Cardiac muscle cell (in vitro differentiated cells and primary cell): ENCODE measurements around the gene ALKAL2. TPM values are rescaled to one million over a fixed set of nuclear protein-coding genes. Genes with fewer than 3 reads are reported as not detected.

ENCODE experiments used
- DNase-seq, 2 donors: peaks; one replicate each; pipeline versions ENCODE4 v3.0.0 to v3.0.0-alpha.2; 2010 to 2017; ENCODE audit warnings: low read depth in 1 of 2, low spot score in 1 of 2
- H3K27ac ChIP-seq: fragments of 200-600 bp; sonication (generic); 2 replicates; pipeline ENCODE4 v1.5.1; 2016
- H3K27me3 ChIP-seq: fragments of 200-600 bp; sonication (generic); 2 replicates; pipeline ENCODE4 v1.6.0; 2016; ENCODE audit warnings: control low read depth
- H3K36me3 ChIP-seq: fragments of 200-600 bp; sonication (generic); 2 replicates; pipeline ENCODE4 v1.5.1; 2016; ENCODE audit warnings: control low read depth
- H3K4me1 ChIP-seq: fragments of 200-600 bp; sonication (generic); 2 replicates; pipeline ENCODE4 v1.8.1; 2017; ENCODE audit warnings: low read depth, mild to moderate bottlenecking, mixed run types
- H3K4me3 ChIP-seq: fragments of 200-600 bp; sonication (generic); 2 replicates; pipeline ENCODE4 v1.5.1; 2016; ENCODE audit warnings: mild to moderate bottlenecking
- H3K9me3 ChIP-seq: fragments of 200-600 bp; sonication (generic); 2 replicates; pipeline ENCODE4 v1.5.1; 2017; ENCODE audit warnings: low read depth, mild to moderate bottlenecking, control low read depth
- polyA plus RNA-seq: library from polyadenylated mRNA; unstranded; fragments of >200 nt; fragmentation: Nextera tagmentation; extraction: Ambion mirVana; gene quantifications from 2 replicates; pipeline ENCODE4 v1.2.1, GENCODE V29; 2016
- total RNA-seq: library from RNA; depleted of rRNA; stranded (reverse); fragments of >200 nt; gene quantifications from 2 replicates; pipeline ENCODE4 v1.2.3, GENCODE V29; 2016
- TF ChIP-seq, protein P1 (sequence below): IDR thresholded peaks from 2 replicates; pipeline ENCODE4 v1.5.1; 2012; ENCODE audit warnings: low read depth, mild to moderate bottlenecking, low read length

The ALKAL2 gene
- total and polyA plus RNA-seq, 2 experiments from 2014 or later = 0.95 to 1.6 TPM

- Histone ChIP-seq H3K27ac (no peak overlapping the region), H3K27me3 (peaks cover 13% of the 10 kb centered on the region), H3K36me3 (no peaks in the 10 kb centered on the region), H3K9me3 (no peaks in the 10 kb centered on the region), H3K4me1 (peaks cover 4% of the 10 kb centered on the region), H3K4me3 (no peak overlapping the region)
- no peak for DNase-seq
- TF ChIP-seq, protein P1, sequence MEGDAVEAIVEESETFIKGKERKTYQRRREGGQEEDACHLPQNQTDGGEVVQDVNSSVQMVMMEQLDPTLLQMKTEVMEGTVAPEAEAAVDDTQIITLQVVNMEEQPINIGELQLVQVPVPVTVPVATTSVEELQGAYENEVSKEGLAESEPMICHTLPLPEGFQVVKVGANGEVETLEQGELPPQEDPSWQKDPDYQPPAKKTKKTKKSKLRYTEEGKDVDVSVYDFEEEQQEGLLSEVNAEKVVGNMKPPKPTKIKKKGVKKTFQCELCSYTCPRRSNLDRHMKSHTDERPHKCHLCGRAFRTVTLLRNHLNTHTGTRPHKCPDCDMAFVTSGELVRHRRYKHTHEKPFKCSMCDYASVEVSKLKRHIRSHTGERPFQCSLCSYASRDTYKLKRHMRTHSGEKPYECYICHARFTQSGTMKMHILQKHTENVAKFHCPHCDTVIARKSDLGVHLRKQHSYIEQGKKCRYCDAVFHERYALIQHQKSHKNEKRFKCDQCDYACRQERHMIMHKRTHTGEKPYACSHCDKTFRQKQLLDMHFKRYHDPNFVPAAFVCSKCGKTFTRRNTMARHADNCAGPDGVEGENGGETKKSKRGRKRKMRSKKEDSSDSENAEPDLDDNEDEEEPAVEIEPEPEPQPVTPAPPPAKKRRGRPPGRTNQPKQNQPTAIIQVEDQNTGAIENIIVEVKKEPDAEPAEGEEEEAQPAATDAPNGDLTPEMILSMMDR = no peak
Measured at GRCh38 chr2:260507-261161, 27.3 kb downstream of the ALKAL2 start.

DNA sequence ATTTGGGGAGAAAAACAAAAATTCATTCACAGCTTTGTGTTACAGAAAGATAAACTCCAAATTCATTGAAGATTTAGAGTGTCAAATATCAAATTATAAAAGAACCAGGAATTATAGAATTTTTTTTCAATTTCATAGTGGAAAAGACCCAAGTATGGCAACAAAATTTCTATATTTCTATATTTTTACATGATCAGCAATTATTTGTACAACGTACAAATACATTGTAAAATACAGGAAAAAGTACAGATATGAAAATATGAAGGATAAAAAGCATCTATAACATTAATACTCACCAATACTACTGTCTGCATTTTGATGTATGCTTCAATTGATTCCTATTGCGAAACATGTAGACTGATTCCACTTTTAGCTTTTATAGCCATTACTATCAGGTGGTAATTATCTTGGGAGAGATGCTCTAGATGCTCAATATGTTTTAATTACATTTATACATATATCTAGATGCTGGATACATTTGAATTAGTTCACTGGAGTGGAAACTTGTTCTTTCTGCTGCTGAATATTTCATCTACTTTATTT, 28.0 kb downstream of the ALKAL2 start:
- Histone ChIP-seq H3K9me3 (no peaks in the 10 kb centered on the region), H3K4me1 (no peaks in the 10 kb centered on the region), H3K27me3 (peaks cover 13% of the 10 kb centered on the region), H3K27ac (no peak overlapping the region), H3K36me3 (no peaks in the 10 kb centered on the region), H3K4me3 (no peak overlapping the region)
- TF ChIP-seq, protein P1 = no peak
- DNase-seq = no peak

DNA sequence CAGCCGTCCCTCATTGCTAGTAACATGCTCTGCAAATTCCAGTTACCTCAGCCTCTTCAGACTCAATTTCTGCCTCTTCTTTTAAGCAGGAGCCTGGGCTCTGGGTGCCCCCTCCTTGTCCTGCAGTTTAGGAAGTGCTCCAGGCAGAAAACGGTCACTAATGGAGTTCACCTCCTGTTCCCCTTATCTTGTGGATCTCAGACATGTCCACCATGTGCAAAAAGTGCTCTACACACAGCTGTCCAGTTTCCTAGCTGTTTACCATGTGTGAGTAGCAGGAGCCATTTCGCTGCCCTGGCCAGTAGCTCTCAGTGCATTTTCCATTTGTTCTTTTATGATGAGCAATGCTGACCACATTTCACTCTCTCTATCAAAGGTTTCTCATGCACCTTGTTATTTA, 29.0 kb downstream of the ALKAL2 start:
- Histone ChIP-seq H3K27ac (no peak overlapping the region), H3K9me3 (no peaks in the 10 kb centered on the region), H3K27me3 (peaks cover 10% of the 10 kb centered on the region), H3K36me3 (no peaks in the 10 kb centered on the region), H3K4me3 (no peak overlapping the region), H3K4me1 (no peaks in the 10 kb centered on the region)
- no peak for DNase-seq
- TF ChIP-seq, protein P1 = no peak

- no peaks in the 10 kb centered on the region for H3K27me3 ChIP-seq
Measured at GRCh38 chr2:257842-258241, 30.0 kb downstream of the ALKAL2 start.

GRCh38 chr2:257429-257828, 30.5 kb downstream of the ALKAL2 start:
- DNase-seq = no peak
- TF ChIP-seq, protein P1 = no peak
- H3K27ac ChIP-seq = no peak overlapping the region
- H3K36me3 ChIP-seq = no peaks in the 10 kb centered on the region
- H3K4me1 ChIP-seq = no peaks in the 10 kb centered on the region
- no peaks in the 10 kb centered on the region for H3K27me3 ChIP-seq
- no peaks in the 10 kb centered on the region for H3K9me3 ChIP-seq
- H3K4me3 ChIP-seq = no peak overlapping the region

More at GRCh38 chr2:257842-258241, 30.0 kb downstream of the ALKAL2 start:
- H3K9me3 ChIP-seq = no peaks in the 10 kb centered on the region
- H3K4me1 ChIP-seq = no peaks in the 10 kb centered on the region
- no peaks in the 10 kb centered on the region for H3K36me3 ChIP-seq
- no peak overlapping the region for H3K4me3 ChIP-seq
- no peak overlapping the region for H3K27ac ChIP-seq
- TF ChIP-seq, protein P1 = no peak
- no peak for DNase-seq
